Placental epithelial cell (primary cell): ENCODE measurements around the gene KCMF1. TPM values are rescaled to one million over a fixed set of nuclear protein-coding genes. Genes with fewer than 3 reads are reported as not detected.

Source experiments
- small RNA-seq: library from RNA; depleted of rRNA; stranded (forward); fragments of <200 nt; gene quantifications from one replicate; pipeline ENCODE3, GENCODE V24; 2012
- total RNA-seq: library from RNA; depleted of rRNA; stranded (reverse); fragments of >200 nt; gene quantifications from 2 replicates; pipeline ENCODE4 v1.2.3, GENCODE V29; 2012

Gene KCMF1
- total RNA-seq: 31.0 and 80.8 TPM in 2 replicates

GRCh38 chr2:84970868-84971509, at the start of gene KCMF1:
TSS of gene KCMF1 (plus strand) at chr2:84971161. CDS start at chr2:84971452, 291 bp downstream.

Small RNA genes lying within 50 kb of the gene (small RNA-seq; reads per million reads assigned to genes)
- 0.12 reads per million for gene AC078974.1

Other genes with a start within 250 kb of the KCMF1 start
- 0.54 and 2.4 TPM in 2 replicates for gene TRABD2A, start 90.1 kb upstream of the KCMF1 start, total RNA-seq
- 3,571 and 3,595 TPM in 2 replicates for gene TMSB10, start 65.5 kb upstream of the KCMF1 start, total RNA-seq
- 0.33 and 5.5 TPM in 2 replicates for gene TCF7L1, start 162.2 kb downstream of the KCMF1 start, total RNA-seq